ENCODE results near the gene KCMF1. TPM values are rescaled to one million over a fixed set of nuclear protein-coding genes. Genes with fewer than 3 reads are reported as not detected.

KCMF1 gene
- polyA plus RNA-seq, 1 donor (not counting 4 experiments of a cell fraction or from before 2014, with no cell fraction given), result 111 TPM

- Histone ChIP-seq H3K9ac (ENCODE audit: control insufficient read depth, extremely low read depth, insufficient read depth, low read length) (peak overlapping the region; percentile 4), H3K4me3 (ENCODE audit: control insufficient read depth in 2 of 3, extremely low read depth in 1 of 3, insufficient read depth in 2 of 3, low read depth in 1 of 3, low read length in 3 of 3) (no peak overlapping the region), H3K79me2 (ENCODE audit: control insufficient read depth, insufficient read depth, low read length) (peaks cover 6% of the 10 kb centered on the region), H3K9me1 (ENCODE audit: control insufficient read depth, extremely low read depth, insufficient read depth, low read length) (no peaks in the 10 kb centered on the region), H4K20me1 (ENCODE audit: control insufficient read depth, extremely low read depth, insufficient read depth, low read length) (no peaks in the 10 kb centered on the region), H3K9me3 (ENCODE audit: control insufficient read depth, low read depth, low read length) (no peaks in the 10 kb centered on the region), H2AFZ (ENCODE audit: control insufficient read depth, low read length) (no peak overlapping the region), H3K27ac (ENCODE audit: control insufficient read depth, insufficient read depth, low read length) (peak overlapping the region; percentile 95), H3K27me3 (ENCODE audit: control insufficient read depth, extremely low read depth, insufficient read depth, low read length) (no peaks in the 10 kb centered on the region), H3K36me3 (ENCODE audit: control insufficient read depth in 2 of 2, extremely low read depth in 1 of 2, insufficient read depth in 2 of 2, low read length in 2 of 2) (peaks cover 0 to 5% of the 10 kb centered on the region in 2 experiments), H3K4me2 (ENCODE audit: control insufficient read depth, extremely low read depth, insufficient read depth, low read depth, low read length) (peak overlapping the region; percentile 9), H3K4me1 (ENCODE audit: control insufficient read depth, extremely low read depth, insufficient read depth, low read length) (peaks cover 34% of the 10 kb centered on the region)
- no peak for DNase-seq (ENCODE audit: low read depth, low spot score)
- no peak for FAIRE-seq
- dilution Hi-C loops (cut with MboI; ENCODE audit: extremely low pct_ligation_motif_present, low sequenced_read_pairs), result no loop called here
- no peak for TF ChIP-seq CTCF (optimal IDR thresholded peaks at IDR 0.05 in 1 of 3, IDR thresholded peaks at IDR 0.05 in 1 of 3, conservative IDR thresholded peaks at IDR 0.05 in 1 of 3; ENCODE audit: extremely low read depth in 1 of 3, insufficient read depth in 2 of 3, low read length in 3 of 3)
- no peak for TF ChIP-seq EZH2 (IDR thresholded peaks at IDR 0.05; ENCODE audit: low read length)
These were observed 11.1 kb upstream of the KCMF1 start for GRCh38 chr2:84959566-84960506.

- H3K9me3 ChIP-seq (ENCODE audit: control insufficient read depth, low read depth, low read length), result no peaks in the 10 kb centered on the region
- H3K27me3 ChIP-seq (ENCODE audit: control insufficient read depth, extremely low read depth, insufficient read depth, low read length), result no peaks in the 10 kb centered on the region
- no peak overlapping the region for H3K4me3 ChIP-seq (ENCODE audit: control insufficient read depth in 2 of 3, extremely low read depth in 1 of 3, insufficient read depth in 2 of 3, low read depth in 1 of 3, low read length in 3 of 3)
- H3K27ac ChIP-seq (ENCODE audit: control insufficient read depth, insufficient read depth, low read length), result no peak overlapping the region
- H3K4me2 ChIP-seq (ENCODE audit: control insufficient read depth, extremely low read depth, insufficient read depth, low read depth, low read length), result no peak overlapping the region
- DNase-seq (ENCODE audit: low read depth, low spot score) (no peak), FAIRE-seq (no peak)
- peaks cover 2 to 8% of the 10 kb centered on the region in 2 experiments for H3K36me3 ChIP-seq (ENCODE audit: control insufficient read depth in 2 of 2, extremely low read depth in 1 of 2, insufficient read depth in 2 of 2, low read length in 2 of 2)
- no peak overlapping the region for H2AFZ ChIP-seq (ENCODE audit: control insufficient read depth, low read length)
- H3K9me1 ChIP-seq (ENCODE audit: control insufficient read depth, extremely low read depth, insufficient read depth, low read length), result no peaks in the 10 kb centered on the region
- peaks cover 25% of the 10 kb centered on the region for H3K4me1 ChIP-seq (ENCODE audit: control insufficient read depth, extremely low read depth, insufficient read depth, low read length)
- no peaks in the 10 kb centered on the region for H4K20me1 ChIP-seq (ENCODE audit: control insufficient read depth, extremely low read depth, insufficient read depth, low read length)
- dilution Hi-C loops (cut with MboI; ENCODE audit: extremely low pct_ligation_motif_present, low sequenced_read_pairs), result no loop called here
- H3K79me2 ChIP-seq (ENCODE audit: control insufficient read depth, insufficient read depth, low read length), result peaks cover 30% of the 10 kb centered on the region
- TF ChIP-seq EZH2 (IDR thresholded peaks at IDR 0.05; ENCODE audit: low read length), result no peak
- no peak overlapping the region for H3K9ac ChIP-seq (ENCODE audit: control insufficient read depth, extremely low read depth, insufficient read depth, low read length)
These were observed 8.0 kb upstream of the KCMF1 start for GRCh38 chr2:84962917-84963316.
